Sigmoid colon (tissue), 7 donors: ENCODE results near the gene NDUFA7. TPM values are rescaled to one million over a fixed set of nuclear protein-coding genes. Genes with fewer than 3 reads are reported as not detected.
"Not testable (repeated sequence)": the region's sequence is repeated elsewhere in the genome, so short reads cannot be mapped to it uniquely, and the experiment has no call there.

Experiments
- DNase-seq: peaks from one replicate; pipeline ENCODE4 v3.0.0-alpha.2; 2019
- H3K27ac ChIP-seq, 4 donors: fragments of 200-600 bp; sonication (generic); one replicate each; pipeline ENCODE4 v1.5.1; 2016 to 2019; ENCODE audit warnings: mild to moderate bottlenecking in 1 of 4
- H3K27me3 ChIP-seq, 3 donors: fragments of 200-600 bp; sonication (generic); one replicate each; pipeline ENCODE4 v1.5.1; 2019; ENCODE audit warnings: mild to moderate bottlenecking in 1 of 3
- H3K36me3 ChIP-seq, 4 donors: fragments of 200-600 bp; sonication (generic); one replicate each; pipeline ENCODE4 v1.5.1; 2016 to 2019
- H3K4me1 ChIP-seq, 4 donors: fragments of 200-600 bp; sonication (generic); one replicate each; pipeline ENCODE4 v1.5.1; 2017 to 2019
- H3K4me3 ChIP-seq, 4 donors: fragments of 200-600 bp; sonication (generic); one replicate each; pipeline ENCODE4 v1.5.1; 2017 to 2019; ENCODE audit warnings: mild to moderate bottlenecking in 2 of 4, moderate library complexity in 1 of 4
- H3K9me3 ChIP-seq, 4 donors: fragments of 200-600 bp in 3 of 4; sonication (generic) in 3 of 4; one replicate each; pipeline versions ENCODE4 v1.5.1 to v1.6.1; 2013 to 2019
- CTCF ChIP-seq, 4 experiments: fragments of 450-650 bp in 3 of 4; fragments of 200-600 bp in 1 of 4; IDR thresholded peaks; one replicate each; pipeline ENCODE4 v1.5.1; 2016 to 2019; ENCODE audit warnings: antibody characterized with exemption in 4 of 4, mild to moderate bottlenecking in 3 of 4, moderate library complexity in 2 of 4
- EP300 ChIP-seq, 4 donors: sonication (generic); formaldehyde crosslinking; IDR thresholded peaks; one replicate each; pipeline ENCODE4 v1.6.1; 2017; ENCODE audit warnings: antibody characterized with exemption in 4 of 4
- POLR2A ChIP-seq, 2 donors: fragments of 450-650 bp; IDR thresholded peaks; one replicate each; pipeline ENCODE4 v1.6.1; 2016; ENCODE audit warnings: antibody characterized with exemption in 2 of 2, mild to moderate bottlenecking in 2 of 2, moderate library complexity in 2 of 2
- POLR2AphosphoS5 ChIP-seq, 4 donors: sonication (generic); formaldehyde crosslinking; IDR thresholded peaks; one replicate each; pipeline ENCODE4 v1.6.1; 2017; ENCODE audit warnings: antibody characterized with exemption in 4 of 4
- WGBS, 2 donors: extraction: QIAGEN DNeasy Blood & Tissue Kit; methylation state at CpG; one replicate each; pipeline ENCODE4 v1.1.7; 2013; 5-methylcytosine and 5-hydroxymethylcytosine counted together
- intact Hi-C: fragments of 100-400 bp; cut with DNase I; formaldehyde crosslinking; loops from one replicate; pipeline ENCODE4 v1.15.1; 2023
- polyA plus RNA-seq, 3 donors: library from polyadenylated mRNA; stranded (reverse); fragments of 200-250 nt; gene quantifications; one replicate each; pipeline ENCODE4 v1.2.3, GENCODE V29; 2013
- total RNA-seq, 4 donors: library from RNA; depleted of rRNA; stranded (reverse); fragments of >200 nt; gene quantifications; one replicate each; pipeline ENCODE4 v1.1.0, GENCODE V29; 2016
- donor health status: healthy with polysubstance abuse.
- donor health status: Bipolar disorder and iron deficiency.
- donor health status: healthy.

Gene NDUFA7
- total and polyA plus RNA-seq, 7 donors: 21.0 to 146 (median 35.5) TPM

DNA sequence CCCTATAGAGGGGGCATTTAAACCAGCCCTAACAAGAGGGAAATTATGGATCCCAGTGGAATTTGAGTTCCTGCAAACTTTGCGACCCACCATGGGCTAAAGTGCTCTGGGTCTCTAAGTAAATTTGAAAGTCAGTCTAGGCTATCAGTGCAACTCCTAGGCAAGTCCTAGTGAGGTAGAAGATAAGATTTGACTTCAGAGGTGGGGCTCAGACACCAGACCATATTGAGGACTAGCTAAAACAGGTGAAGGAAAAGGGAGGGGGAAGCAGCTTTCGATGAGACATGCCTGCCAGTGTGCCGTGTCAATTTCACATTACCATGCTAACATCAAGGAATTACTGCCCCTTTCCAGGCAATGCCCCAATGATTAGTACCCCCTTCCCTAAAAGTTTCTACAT lies 51.5 kb downstream of the NDUFA7 start:
- H3K27me3 ChIP-seq: peaks cover 0 to 8% (median 0%) of the 10 kb centered on the region in 3 donors
- no peak for DNase-seq
- H3K36me3 ChIP-seq: no peaks in the 10 kb centered on the region
- no peak overlapping the region for H3K27ac ChIP-seq
- H3K9me3 ChIP-seq: no peaks in the 10 kb centered on the region
- intact Hi-C loops: no loop called here
- TF ChIP-seq CTCF (IDR thresholded peaks at IDR 0.05): no peak
- no peak for TF ChIP-seq POLR2A (IDR thresholded peaks at IDR 0.05)
- TF ChIP-seq POLR2AphosphoS5 (IDR thresholded peaks at IDR 0.05): no peak
- TF ChIP-seq EP300 (IDR thresholded peaks at IDR 0.05): no peak
- peak overlapping the region in 1 of 4 donors; percentile 50 for H3K4me3 ChIP-seq
- 78 to 92% methylated on average over 3 of the region's 3 CpGs for WGBS, 2 donors
- H3K4me1 ChIP-seq: peaks cover 0 to 13% (median 6%) of the 10 kb centered on the region in 4 donors

GRCh38 chr19:8265872-8266271 lies 55.3 kb downstream of the NDUFA7 start:
- intact Hi-C loops: no loop called here
- WGBS, 2 donors: 74 to 76% methylated on average over 3 of the region's 3 CpGs
- peaks cover 0 to 13% (median 6%) of the 10 kb centered on the region in 4 donors for H3K4me1 ChIP-seq
- peaks cover 0 to 12% (median 8%) of the 10 kb centered on the region in 4 donors for H3K36me3 ChIP-seq
- H3K27ac ChIP-seq: no peak overlapping the region
- TF ChIP-seq POLR2A (IDR thresholded peaks at IDR 0.05) (no peak), CTCF (IDR thresholded peaks at IDR 0.05) (no peak), POLR2AphosphoS5 (IDR thresholded peaks at IDR 0.05) (no peak), EP300 (IDR thresholded peaks at IDR 0.05) (no peak)
- H3K4me3 ChIP-seq: no peak overlapping the region
- peak; percentile 34 for DNase-seq
- H3K9me3 ChIP-seq: no peaks in the 10 kb centered on the region
- H3K27me3 ChIP-seq: peaks cover 0 to 8% (median 0%) of the 10 kb centered on the region in 3 donors

DNA sequence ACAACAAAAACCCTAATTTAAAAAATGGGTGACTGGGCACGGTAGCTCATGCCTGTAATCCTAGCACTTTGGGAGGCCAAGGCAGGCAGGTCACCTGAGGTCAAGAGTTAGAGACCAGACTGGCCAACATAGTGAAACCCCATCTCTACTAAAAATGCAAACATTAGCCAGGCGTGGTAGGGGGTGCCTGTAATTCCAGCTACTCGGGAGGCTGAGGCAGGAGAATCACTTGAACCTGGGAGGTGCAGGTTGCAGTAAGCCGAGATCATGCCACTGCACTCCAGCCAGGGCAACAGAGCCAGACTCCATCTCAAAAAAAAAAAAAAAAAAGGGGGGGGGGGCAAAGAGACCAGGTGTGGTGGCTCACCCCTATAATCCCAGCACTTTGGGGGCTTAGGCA lies 56.9 kb downstream of the NDUFA7 start:
- H3K9me3 ChIP-seq, H3K27ac ChIP-seq, intact Hi-C loops, H3K4me1 ChIP-seq, H3K4me3 ChIP-seq, H3K27me3 ChIP-seq: not testable (repeated sequence)
- DNase-seq: peak; percentile 1
- 80 to 85% methylated on average over 4 of the region's 4 CpGs for WGBS, 2 donors
- peaks cover 0 to 19% (median 8%) of the 10 kb centered on the region in 4 donors for H3K36me3 ChIP-seq

DNA sequence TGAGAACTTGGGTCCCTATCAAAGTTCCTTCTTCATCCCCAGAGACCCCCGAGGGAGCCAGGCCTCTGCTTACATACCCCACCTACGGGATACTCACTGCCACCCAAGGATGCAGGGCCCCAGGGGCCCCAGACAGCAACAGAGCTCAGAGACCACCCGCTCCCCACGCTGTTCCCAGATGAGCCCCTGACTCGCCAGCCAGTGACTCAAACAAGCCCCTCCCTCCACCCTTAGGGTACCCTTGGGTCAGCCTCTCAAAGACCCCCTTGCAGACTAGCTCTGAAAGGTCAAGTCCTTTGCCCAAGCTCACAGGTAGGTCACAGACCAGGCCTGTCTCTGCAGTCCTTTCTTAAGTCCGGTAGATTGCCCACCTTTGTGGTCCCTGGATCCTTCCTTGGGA lies 58.7 kb downstream of the NDUFA7 start:
- TF ChIP-seq POLR2A (IDR thresholded peaks at IDR 0.05): no peak
- TF ChIP-seq POLR2AphosphoS5 (IDR thresholded peaks at IDR 0.05): no peak
- TF ChIP-seq CTCF (IDR thresholded peaks at IDR 0.05): no peak
- no peak for TF ChIP-seq EP300 (IDR thresholded peaks at IDR 0.05)
- peak; percentile 50 for DNase-seq
- intact Hi-C loops: no loop called here
- no peak overlapping the region for H3K27ac ChIP-seq
- 95 to 96% methylated on average over 6 of the region's 6 CpGs for WGBS, 2 donors
- peaks cover 0 to 1% (median 0%) of the 10 kb centered on the region in 3 donors for H3K27me3 ChIP-seq
- H3K4me1 ChIP-seq: no peaks in the 10 kb centered on the region
- H3K9me3 ChIP-seq: no peaks in the 10 kb centered on the region
- no peak overlapping the region for H3K4me3 ChIP-seq
- peaks cover under 1 to 28% (median 8%) of the 10 kb centered on the region in 4 donors for H3K36me3 ChIP-seq

DNA sequence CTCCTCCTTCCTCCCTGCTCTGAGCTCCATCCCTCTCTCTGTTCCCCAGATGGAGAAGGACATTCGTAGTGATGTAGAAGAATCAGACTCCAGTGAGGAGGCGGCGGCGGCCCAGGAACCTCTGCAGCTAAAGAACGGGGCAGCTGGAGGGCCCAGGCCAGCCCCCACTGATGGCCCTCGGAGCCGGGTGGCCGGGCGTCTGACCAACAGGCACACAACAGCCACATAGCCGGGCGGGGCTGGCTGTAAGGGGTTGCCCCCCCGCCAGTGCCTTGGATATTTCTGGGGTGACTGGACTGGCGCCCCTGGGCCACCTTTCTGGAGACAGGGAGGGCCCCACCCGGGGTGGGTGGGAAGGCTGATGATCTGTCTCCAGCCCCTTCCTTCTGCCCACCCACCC lies 59.3 kb downstream of the NDUFA7 start:
- H3K27me3 ChIP-seq: no peaks in the 10 kb centered on the region
- no peaks in the 10 kb centered on the region for H3K4me1 ChIP-seq
- 87 to 91% methylated on average over 14 of the region's 14 CpGs for WGBS, 2 donors
- DNase-seq: peak; percentile 61
- H3K4me3 ChIP-seq: no peak overlapping the region
- TF ChIP-seq POLR2A (IDR thresholded peaks at IDR 0.05): no peak
- no peak for TF ChIP-seq POLR2AphosphoS5 (IDR thresholded peaks at IDR 0.05)
- H3K27ac ChIP-seq: no peak overlapping the region
- no peaks in the 10 kb centered on the region for H3K9me3 ChIP-seq
- peaks cover 6 to 34% (median 11%) of the 10 kb centered on the region in 4 donors for H3K36me3 ChIP-seq
- intact Hi-C loops: no loop called here

GRCh38 chr19:8261347-8261746 lies 59.8 kb downstream of the NDUFA7 start:
- Histone ChIP-seq H3K27me3 (no peaks in the 10 kb centered on the region), H3K27ac (no peak overlapping the region), H3K4me3 (no peak overlapping the region), H3K9me3 (no peaks in the 10 kb centered on the region), H3K36me3 (peaks cover 11 to 39% (median 16%) of the 10 kb centered on the region in 4 donors), H3K4me1 (no peaks in the 10 kb centered on the region)
- intact Hi-C loops: no loop called here
- 89 to 94% methylated on average over 9 of the region's 9 CpGs for WGBS, 2 donors
- TF ChIP-seq CTCF (IDR thresholded peaks at IDR 0.05): no peak
- no peak for TF ChIP-seq POLR2A (IDR thresholded peaks at IDR 0.05)
- no peak for TF ChIP-seq EP300 (IDR thresholded peaks at IDR 0.05)
- TF ChIP-seq POLR2AphosphoS5 (IDR thresholded peaks at IDR 0.05): no peak
- DNase-seq: no peak
